Measurements from ENCODE around the gene MAP3K9.

DNA sequence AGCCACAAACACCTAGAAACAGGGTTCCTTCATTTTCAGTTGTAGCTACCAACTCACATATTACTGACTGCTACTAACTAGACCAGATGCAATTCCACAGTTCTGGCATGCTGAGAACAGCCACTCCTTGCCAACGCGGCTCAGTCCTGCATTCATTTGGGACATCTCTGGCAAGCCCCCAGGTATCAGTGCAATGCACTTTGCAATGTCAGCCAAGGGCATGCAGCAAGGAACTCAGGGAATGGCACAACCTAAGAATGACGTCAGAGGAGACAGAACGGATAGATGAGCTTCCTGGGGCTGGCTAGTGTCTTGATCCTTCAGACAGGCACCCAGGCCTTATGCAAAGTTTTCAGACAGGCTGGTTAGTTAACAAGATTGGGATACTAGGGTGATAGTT lies 29.6 kb downstream of the MAP3K9 start:
- no peak for TF ChIP-seq CTCF (IDR thresholded peaks at IDR 0.05; ENCODE audit: poor library complexity)
- no peak for TF ChIP-seq EZH2 (IDR thresholded peaks at IDR 0.05; ENCODE audit: borderline replicate concordance)
- no peak for TF ChIP-seq EZH2phosphoT487 (IDR thresholded peaks at IDR 0.05; ENCODE audit: low read depth, severe bottlenecking, unreplicated experiment)
